GM19328 (cell line): ENCODE results near the gene ZP1.

Source experiments
- ATAC-seq: cut with Tn5 transposase; IDR thresholded peaks from one replicate; pipeline ENCODE4 v1.9.1; 2021; ENCODE audit warnings: mild to moderate bottlenecking, moderate library complexity; ENCODE audit not compliant: unreplicated experiment

The ZP1 gene

GRCh38 chr11:60874421-60875365 lies 7.4 kb downstream of the ZP1 start:
- no peak for ATAC-seq

- no peak for ATAC-seq
Observed at GRCh38 chr11:60875366-60876167, 8.2 kb downstream of the ZP1 start.

DNA sequence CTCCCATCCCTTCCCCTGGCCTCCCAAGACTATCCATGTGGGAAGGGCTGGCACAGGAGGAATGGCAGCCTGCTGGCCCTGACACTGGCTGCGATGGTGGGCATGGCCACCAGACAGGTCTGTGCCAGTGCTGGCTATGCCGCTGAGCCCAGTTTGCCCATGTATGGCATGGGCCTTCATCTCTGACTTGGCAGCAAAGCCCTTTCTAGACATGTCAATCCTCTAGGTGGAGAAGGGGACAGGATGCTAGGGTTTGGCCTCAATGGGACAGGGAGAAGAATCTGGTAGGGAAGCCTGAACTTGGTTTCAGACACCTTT lies 8.8 kb downstream of the ZP1 start:
- ATAC-seq, result no peak

GRCh38 chr11:60878245-60879101 lies 11.1 kb downstream of the ZP1 start:
- ATAC-seq, result no peak

- no peak for ATAC-seq
Observed at GRCh38 chr11:60879104-60879503, 11.8 kb downstream of the ZP1 start.

GRCh38 chr11:60879971-60880588 lies 12.7 kb downstream of the ZP1 start:
- no peak for ATAC-seq

- no peak for ATAC-seq
Observed at GRCh38 chr11:60880643-60881282, 13.4 kb downstream of the ZP1 start.

DNA sequence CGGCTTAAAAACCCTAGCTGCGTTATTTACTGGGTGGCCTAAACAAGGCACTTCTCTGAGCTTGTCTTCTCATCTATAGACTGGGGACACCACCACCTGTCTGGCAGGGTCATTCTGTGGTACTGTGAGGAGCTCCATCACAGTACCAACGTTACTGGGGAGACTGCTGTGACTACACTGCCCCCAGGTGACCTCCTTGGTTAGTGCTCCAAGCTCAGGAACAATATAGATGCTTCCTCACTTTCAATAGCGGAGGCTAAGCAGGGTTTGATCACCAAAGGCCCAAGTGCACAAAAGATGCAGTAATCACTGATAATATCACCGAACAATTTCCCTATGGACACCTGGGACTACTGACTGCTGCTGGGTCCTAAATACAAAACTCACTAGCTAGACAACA lies 20.2 kb downstream of the ZP1 start:
- no peak for ATAC-seq

DNA sequence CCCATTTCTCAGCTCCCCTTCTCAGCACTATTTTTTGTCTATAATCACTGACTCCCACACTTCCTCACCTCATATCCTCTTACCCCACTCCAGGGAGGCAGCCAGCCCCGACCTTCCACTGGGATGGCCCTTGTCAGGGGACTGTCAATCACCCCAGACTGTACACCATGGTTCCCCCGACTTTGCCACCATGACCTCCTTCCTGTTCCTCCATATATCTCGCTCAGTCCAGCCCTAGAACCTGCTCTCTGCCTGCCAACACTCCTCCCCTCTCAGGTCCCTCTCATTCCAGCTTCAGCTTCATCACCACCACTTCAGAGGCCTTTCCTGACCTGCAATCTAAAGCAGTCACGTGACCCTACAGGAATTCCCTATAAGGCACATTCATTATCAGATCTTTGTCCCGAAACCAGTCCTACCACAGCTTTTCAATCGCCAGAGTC lies 22.5 kb downstream of the ZP1 start:
- ATAC-seq, result no peak

GRCh38 chr11:60890696-60891095 lies 23.4 kb downstream of the ZP1 start:
- no peak for ATAC-seq

DNA sequence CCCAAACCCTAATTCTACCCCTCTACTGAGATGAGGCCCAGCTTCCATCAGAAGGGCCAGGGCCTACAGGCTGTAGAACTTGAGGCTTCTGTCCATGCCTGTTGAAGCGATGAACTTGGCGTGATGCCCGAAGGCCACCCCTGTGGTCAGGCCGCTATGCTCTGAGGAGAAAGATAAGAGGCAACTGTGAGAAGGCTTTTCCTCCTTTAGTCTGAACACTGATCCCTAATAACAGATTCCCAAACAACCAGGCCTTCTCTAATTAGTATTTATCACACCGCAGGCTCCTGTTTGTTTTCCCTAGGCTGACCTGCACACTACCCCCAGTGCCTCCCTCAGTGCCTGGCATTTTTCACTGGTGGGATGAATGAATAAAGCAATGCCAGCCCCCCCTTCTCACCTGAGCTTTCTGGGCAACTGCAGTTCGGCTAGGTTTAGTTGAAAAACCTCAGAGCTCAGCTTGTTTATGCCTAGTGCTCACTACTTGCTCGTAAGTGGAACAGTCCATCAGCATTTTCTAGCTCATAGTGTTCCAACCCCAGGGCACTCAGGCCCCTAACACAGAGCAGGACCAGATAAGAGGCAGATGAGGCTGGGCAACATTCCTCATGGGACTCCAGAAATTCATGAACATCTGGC lies 23.9 kb downstream of the ZP1 start:
- no peak for ATAC-seq

GRCh38 chr11:60895687-60896086 lies 28.3 kb downstream of the ZP1 start:
- no peak for ATAC-seq

DNA sequence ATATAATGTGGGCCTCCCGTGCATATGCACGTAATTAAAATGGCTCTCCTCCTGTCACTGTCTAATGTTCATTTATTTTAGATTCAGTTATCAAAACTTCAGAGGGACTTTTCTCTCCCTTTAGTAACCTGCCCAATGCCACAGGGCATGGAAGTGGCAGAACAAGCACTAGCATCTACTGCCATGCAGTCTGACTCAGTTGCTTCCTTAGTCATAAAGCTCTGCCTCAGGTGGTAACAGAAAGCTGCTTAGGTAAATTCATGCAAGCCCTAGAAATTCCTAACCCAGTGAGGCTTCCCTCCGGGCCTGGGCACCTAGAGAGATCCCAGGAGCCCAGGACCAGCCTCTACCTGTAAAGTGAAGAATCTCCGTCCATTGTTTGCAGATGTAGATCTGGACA lies 30.2 kb downstream of the ZP1 start:
- ATAC-seq, result no peak

- no peak for ATAC-seq
Observed at GRCh38 chr11:60899046-60899936, 31.9 kb downstream of the ZP1 start.

GRCh38 chr11:60899977-60900376 lies 32.6 kb downstream of the ZP1 start:
- no peak for ATAC-seq

DNA sequence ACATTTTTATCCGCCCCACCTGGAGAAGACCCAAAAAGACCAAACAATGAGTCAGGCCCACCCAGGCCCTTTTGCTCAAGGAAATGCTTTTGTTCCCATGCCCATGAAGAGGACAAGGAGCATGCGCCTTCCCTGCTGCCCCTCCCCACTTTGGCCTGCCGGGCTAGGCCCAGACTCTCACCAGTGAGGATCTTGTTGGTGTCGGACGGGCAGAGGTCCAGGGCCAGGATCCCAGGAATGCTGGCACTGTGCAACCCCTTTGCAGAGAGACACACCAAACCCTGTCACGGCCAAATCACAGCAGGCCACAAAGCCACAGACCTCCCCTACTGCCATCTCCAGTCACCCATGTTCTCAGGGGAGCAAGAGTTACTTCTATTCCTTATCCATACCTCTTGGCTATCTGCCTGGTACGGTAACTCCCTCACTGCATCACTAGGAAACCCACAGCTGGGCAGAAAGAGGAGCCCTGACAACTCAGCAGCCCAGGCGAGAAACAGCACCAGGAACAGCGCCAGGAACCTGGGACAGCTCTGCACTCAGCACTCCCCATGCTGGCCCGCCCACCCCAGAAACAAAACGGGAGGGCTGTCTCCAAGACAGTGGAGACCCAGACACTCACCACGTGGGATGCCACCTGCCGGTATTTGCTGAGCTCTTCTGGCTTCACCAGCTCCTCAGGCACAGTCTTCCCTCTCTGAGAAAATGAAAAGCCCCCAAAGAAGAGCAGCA lies 33.5 kb downstream of the ZP1 start:
- ATAC-seq, result no peak

GRCh38 chr11:60902625-60903024 lies 35.3 kb downstream of the ZP1 start:
- ATAC-seq, result no peak

DNA sequence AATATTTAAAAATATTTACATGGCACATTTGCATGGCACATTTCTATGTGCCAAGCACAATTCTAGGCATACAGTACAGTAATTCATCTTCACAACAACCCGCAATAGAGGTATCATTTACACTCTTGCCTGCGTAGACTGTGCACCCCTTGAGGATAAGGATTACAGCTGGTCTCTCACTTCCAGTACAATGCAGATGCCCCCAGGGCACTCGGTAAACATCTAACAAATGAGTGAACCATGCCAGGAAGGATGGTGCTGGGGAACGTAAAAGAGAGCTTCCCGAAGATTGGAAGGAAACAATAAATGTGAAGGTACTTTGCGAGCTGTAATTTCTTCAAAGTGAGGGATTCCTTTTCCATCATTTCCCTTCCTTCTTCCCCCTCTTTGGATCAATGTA lies 37.7 kb downstream of the ZP1 start:
- no peak for ATAC-seq
